ENCODE results near the gene MEGF10.
"Not testable (repeated sequence)": the region's sequence is repeated elsewhere in the genome, so short reads cannot be mapped to it uniquely, and the experiment has no call there.

Gene MEGF10

GRCh38 chr5:127298656-127299055 is 8.1 kb downstream of the MEGF10 start:
- no peak for DNase-seq

DNA sequence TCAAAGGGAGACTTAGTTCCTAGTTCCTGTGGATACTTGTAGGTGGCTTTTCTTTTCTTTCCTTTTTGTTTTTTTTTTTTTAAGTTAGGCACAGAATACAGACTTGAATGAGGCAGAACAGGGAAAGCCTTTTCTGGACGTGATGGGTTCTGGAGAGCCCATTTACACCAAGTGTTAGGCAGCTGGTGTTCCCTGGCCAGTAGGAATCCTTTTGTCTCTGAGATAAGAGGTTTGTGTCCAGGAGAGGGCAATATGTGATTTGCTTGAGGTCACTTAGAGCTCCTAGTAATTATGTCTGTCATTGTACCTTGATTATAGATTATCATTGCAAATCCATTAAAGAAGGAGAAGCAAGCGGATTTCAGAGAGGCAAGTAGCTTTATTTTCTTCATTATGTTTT is 9.1 kb downstream of the MEGF10 start:
- DNase-seq: no peak

GRCh38 chr5:127302509-127302908 is 11.9 kb downstream of the MEGF10 start:
- DNase-seq: no peak

DNA sequence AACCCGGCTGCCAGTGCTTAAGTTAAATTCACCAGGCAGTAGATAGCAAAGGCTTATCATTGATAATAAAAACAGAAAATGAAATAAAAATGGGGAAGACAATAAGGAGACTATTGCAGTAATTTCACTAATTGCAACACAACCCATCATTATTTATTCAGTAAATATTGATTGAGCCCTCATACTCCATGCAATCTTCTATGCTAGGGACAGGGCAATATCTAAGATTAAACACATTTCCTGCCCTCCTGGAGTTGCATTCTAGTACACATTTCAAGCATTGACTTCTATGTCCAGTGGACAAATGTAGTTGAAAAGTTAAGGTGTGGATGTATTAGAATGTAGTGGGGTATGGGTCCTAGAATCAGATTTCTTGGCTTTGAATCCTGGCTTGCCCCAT is 12.8 kb downstream of the MEGF10 start:
- no peak for DNase-seq

DNA sequence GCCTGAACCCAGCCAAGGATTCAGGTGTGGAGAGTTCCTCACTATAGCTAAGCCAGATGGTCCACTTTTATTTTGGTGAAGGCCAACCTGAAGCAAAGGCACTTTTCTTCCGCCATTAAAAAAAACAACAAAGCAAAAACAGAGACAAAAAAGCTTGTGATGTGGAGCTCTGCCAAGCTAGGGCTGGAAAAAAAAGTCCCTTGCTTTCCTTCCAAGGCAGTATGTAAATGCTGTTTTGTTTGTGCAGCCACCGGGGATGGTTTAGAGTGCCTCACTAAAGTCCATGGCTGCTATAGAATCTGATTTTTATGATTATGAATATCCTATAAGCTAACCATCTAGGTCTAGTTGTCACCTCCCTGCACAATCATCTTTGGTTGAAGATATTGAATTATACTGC is 14.9 kb downstream of the MEGF10 start:
- DNase-seq: peak; percentile 2

DNA sequence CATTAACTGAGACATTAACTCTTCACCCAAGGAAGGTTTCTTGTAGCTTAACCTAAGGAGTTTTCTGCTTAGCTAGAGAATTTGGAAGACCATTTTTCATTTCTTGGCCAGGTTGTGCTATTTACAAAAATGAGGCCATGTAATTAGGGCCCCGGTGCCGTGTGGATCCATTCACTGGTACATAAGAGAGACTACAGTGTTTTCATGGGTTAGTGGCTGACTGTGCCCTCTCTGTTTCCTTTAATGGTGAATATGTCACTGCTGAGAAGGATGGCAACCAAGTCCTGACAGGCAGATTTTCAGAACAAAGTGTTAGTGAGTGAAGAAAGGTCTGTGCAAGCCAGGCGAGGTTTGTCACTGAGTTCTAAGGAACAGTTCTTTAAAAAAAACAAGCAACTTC is 15.4 kb downstream of the MEGF10 start:
- no peak for DNase-seq

DNA sequence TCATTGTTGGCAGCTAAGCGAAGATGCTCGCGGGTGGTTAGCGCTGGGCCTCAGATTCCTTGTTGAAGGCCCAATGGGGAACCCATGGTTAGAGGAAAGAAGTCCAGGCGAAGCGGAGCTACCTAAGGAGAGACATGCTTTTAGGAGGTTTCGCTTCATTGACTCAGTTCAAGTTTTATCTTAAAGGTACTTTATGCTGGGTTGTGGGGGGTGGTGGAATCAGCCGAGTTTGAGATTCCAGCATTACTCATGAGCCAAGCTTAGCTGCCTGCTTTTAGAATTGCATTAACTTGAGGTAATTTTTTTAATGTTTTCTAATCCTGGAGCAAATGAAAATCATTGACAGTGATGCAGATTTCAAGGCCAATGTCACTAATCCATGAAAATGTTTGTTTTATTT is 16.1 kb downstream of the MEGF10 start:
- no peak for DNase-seq

DNA sequence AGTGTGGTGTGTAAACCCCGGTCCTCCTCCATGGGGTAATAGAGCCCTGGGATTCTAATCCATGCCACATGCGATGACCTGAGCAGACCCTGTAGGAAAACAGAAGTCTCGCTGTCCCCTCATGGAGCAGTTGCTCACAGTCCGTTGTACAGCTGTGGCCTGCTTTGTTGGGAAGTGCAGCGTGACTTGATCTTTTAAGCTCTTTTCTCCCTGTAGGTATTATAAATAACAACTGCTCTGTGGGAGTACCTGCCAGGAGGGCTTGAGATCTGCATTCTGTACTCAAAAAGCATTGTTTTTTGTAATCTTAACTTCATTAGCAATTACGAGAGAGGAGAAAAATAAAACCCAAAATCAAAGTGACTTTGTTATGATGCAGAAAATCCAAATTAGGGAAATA is 17.3 kb downstream of the MEGF10 start:
- no peak for DNase-seq

DNA sequence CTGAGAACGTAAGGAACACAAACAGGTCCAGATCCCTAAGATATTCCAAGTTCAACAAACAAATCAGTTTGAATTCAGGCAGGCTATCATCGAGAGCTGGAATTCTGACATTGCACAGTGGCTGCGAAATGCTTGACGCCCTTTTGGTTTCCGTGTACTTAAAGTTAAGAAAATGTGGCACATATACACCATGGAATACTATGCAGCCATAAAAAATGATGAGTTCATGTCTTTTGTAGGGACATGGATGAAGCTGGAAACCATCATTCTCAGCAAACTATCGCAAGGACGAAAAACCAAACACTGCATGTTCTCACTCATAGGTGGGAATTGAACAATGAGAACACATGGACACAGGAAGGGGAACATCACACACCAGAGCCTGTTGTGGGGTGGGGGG is 17.7 kb downstream of the MEGF10 start:
- DNase-seq: not testable (repeated sequence)

DNA sequence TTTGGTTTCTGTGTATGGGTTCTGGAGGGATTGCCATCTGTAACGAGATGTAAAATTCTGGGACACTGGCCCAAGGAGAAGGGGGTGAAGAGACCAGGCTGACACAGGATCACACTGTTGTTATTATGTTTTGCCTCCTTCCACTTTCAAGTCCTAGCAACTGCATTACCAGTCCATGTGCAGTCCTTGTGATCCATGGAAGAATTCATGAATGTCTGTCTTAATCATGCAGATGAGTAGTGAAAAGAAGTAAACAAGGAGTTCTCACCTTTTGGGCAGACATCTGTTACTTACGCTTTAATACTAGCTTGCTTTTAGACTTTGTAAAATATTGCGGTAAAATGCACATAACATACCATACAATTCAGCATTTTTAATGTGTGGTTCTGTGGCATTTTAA is 18.3 kb downstream of the MEGF10 start:
- DNase-seq: no peak

DNA sequence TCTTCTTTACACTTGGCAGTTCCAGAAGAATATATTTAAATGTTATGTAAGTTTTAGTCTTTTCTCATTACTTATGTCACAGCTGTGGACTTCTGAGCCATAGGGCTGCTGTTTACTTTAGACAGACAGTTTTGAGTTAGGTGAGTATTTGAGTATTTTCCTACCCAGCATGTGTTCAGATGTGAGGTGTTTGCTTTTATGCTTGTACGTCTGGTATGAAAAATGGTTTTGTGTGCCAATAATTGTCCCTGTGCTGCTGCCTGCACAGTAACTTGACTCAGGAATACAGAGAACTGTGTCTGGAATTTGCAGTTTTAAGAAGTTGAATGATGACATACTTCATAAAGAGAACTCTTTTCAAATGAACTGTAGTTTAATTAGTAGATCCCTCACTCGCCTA is 20.8 kb downstream of the MEGF10 start:
- no peak for DNase-seq

GRCh38 chr5:127311781-127312525 is 21.4 kb downstream of the MEGF10 start:
- DNase-seq: no peak

- DNase-seq: no peak
These were observed 22.8 kb downstream of the MEGF10 start for GRCh38 chr5:127313379-127313778.

- DNase-seq: peak; percentile 29
These were observed 23.4 kb downstream of the MEGF10 start for GRCh38 chr5:127313847-127314473.

- no peak for DNase-seq
These were observed 25.4 kb downstream of the MEGF10 start for GRCh38 chr5:127316011-127316410.

- not testable (repeated sequence) for DNase-seq
These were observed 26.8 kb downstream of the MEGF10 start for GRCh38 chr5:127317385-127317784.

DNA sequence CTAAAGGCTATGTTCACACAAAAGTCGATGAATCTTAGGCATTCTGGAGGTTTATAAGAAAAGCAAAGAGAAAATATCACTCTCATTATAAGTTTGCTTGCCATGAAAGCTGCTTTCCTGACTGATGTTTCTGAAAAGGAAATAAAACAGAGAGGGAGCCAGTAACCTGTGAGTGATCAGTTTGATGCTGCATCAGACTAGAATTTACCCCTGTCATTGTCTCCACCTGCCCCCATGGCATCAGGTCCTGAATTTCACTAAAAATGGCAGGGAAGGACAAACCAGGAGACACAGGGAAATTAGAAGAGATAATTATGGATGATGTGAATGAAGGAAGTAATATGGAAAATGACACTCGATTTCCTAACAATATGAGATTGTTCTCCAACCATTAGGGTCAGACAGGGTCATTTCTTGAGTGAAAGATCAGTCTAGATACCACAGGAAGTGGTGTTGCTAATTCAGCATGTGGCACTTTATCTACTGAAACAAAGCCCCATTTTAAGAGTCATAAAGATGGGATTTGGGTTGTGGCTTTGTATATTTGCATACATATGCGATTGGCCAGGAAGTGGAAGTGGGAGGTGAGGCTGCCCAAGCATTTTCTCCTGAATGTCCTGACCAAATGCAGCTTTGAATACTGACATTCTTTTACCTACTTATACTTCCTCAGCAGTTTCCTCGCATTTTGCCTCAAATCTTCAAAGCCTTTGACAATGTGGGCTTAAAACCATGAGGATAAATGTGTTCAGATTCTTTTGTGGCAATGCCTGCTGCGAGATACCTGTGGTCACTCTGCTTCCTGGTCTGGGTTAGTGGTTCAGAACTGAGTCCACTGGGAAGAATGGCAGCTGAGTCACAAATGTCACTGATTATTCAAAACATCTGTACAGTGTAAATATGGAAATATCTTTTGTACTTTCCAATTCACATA is 29.7 kb downstream of the MEGF10 start:
- no peak for DNase-seq

DNA sequence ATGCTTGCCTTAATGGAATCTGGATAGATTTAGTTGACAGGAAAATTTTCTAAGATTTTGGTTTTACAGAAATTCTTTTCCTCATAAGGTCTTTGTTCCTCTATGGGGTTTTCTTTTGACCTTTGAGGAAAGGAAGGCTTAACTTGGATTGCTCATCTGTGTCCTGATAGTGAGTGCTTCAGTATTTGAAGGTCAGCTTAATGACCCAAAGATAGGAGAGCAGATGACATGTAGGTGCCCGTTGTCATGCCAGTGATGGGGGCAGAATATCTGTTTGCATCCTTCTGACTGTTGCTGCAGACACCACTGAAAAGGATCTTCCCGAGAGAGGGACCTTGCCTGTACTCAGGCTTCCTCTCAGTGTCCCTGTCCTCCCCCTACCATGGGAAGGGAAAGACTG is 30.9 kb downstream of the MEGF10 start:
- no peak for DNase-seq

DNA sequence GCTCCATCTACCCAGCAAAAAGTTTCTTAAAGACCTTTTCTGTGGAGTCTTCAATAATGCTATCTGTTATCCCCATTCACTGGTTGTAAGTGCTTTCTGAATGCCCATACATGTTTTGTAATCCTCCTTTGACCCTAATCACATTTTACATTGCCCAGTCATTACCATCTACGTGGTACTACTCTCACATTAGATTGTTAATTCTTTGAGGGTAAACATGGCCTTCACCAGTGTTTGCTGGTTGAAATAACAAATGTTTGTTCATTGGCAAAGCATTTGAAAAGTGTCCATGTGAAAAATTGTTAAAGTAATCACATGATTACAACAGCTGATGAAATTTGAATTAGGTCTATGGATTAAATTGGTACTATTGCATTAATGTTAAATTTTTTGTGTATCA is 31.8 kb downstream of the MEGF10 start:
- DNase-seq: no peak

- DNase-seq: no peak
These were observed 34.2 kb downstream of the MEGF10 start for GRCh38 chr5:127324756-127325155.

- no peak for DNase-seq
These were observed 35.8 kb downstream of the MEGF10 start for GRCh38 chr5:127326431-127326830.

DNA sequence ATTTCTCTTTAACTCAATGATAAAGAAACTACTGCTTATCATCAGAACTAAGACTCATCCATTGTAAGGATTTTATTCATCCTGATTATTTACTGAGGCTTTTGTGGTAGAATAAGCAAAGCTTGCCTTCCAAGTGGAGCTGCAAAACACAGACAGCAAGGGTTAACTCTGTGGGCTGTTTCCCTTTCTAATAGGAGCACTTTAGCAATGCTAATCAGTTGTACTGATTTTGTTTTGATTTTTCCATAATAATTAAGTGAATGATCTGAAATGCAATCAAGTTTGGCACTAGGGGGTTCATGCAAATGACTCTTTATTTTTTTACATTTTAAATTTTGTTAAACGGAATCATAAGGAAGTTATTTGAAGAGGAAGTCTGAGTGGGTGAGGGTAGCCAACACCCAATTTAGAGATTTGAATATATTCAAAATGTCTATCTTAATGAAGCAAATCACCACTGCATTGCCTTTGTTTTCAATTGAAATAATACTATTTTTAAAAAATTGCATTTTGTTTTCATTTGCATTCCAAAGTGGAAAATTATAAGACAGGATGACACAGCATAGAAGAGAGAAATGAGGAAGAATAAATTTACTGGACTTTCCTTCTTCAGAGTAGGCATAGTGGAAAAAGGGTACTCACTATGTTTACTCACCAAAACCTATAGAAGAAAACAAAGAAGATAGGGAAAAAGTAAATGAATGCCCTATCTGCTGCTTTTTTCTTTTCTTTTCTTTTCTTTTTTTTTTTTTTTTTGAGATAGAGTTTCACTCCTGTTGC is 36.6 kb downstream of the MEGF10 start:
- no peak for DNase-seq

- DNase-seq: no peak
These were observed 39.5 kb downstream of the MEGF10 start for GRCh38 chr5:127330116-127330515.

All from NCI-H1105 treated with DMSO at 0.1 percent for 48 hours (cell line).